Loucy (cell line): ENCODE data around the gene ACSS3.

Experiments used
- H2AFZ ChIP-seq: fragments of 200-600 bp; sonication (generic); 2 replicates; pipeline ENCODE4 v1.6.0; 2016; ENCODE audit warnings: antibody characterized with exemption, mild to moderate bottlenecking, low read length, moderate library complexity
- H3F3A ChIP-seq: fragments of 200-600 bp; 2 replicates; pipeline ENCODE4 v1.6.0; 2016; ENCODE audit warnings: antibody characterized with exemption, low read depth, mild to moderate bottlenecking
- H3K27me3 ChIP-seq: fragments of 200-600 bp; sonication (generic); 2 replicates; pipeline ENCODE4 v1.6.1; 2014; ENCODE audit warnings: low read length, mild to moderate bottlenecking; ENCODE audit not compliant: insufficient read depth, poor library complexity, severe bottlenecking
- H3K36me3 ChIP-seq: fragments of 200-600 bp; sonication (generic); 2 replicates; pipeline ENCODE4 v1.6.1; 2016; ENCODE audit warnings: low read length; ENCODE audit not compliant: insufficient read depth
- H3K4me1 ChIP-seq: fragments of 200-600 bp; sonication (generic); 2 replicates; pipeline ENCODE4 v1.5.1; 2014; ENCODE audit warnings: low read length, mild to moderate bottlenecking; ENCODE audit not compliant: insufficient read depth, poor library complexity, severe bottlenecking
- H3K4me2 ChIP-seq: fragments of 200-600 bp; sonication (generic); 2 replicates; pipeline ENCODE4 v1.6.0; 2014; ENCODE audit warnings: antibody characterized with exemption, low read length, low read depth, mild to moderate bottlenecking; ENCODE audit not compliant: poor library complexity, severe bottlenecking
- H3K4me3 ChIP-seq: fragments of 200-600 bp; sonication (generic); 2 replicates; pipeline ENCODE4 v1.5.1; 2014; ENCODE audit warnings: low read length, mild to moderate bottlenecking, mixed read lengths; ENCODE audit not compliant: poor library complexity, severe bottlenecking
- H3K79me2 ChIP-seq: fragments of 200-600 bp; sonication (generic); 2 replicates; pipeline ENCODE4 v1.6.1; 2014; ENCODE audit warnings: low read length; ENCODE audit not compliant: insufficient read depth
- H3K9ac ChIP-seq: fragments of 200-600 bp; sonication (generic); 2 replicates; pipeline ENCODE4 v1.6.0; 2014; ENCODE audit warnings: mild to moderate bottlenecking, low read depth, low read length, moderate library complexity; ENCODE audit not compliant: poor library complexity, severe bottlenecking
- H3K9me2 ChIP-seq: fragments of 200-600 bp; sonication (generic); replicated peaks from 2 replicates; pipeline ENCODE4 v1.6.1; 2016; ENCODE audit warnings: low read depth, low read length, mixed read lengths
- H3K9me3 ChIP-seq: fragments of 200-600 bp; sonication (generic); 2 replicates; pipeline ENCODE4 v1.6.1; 2014; ENCODE audit warnings: mild to moderate bottlenecking, antibody characterized with exemption, low read length, low read depth; ENCODE audit not compliant: insufficient read depth
- H4K20me1 ChIP-seq: fragments of 200-600 bp; sonication (generic); 2 replicates; pipeline ENCODE4 v1.6.0; 2014; ENCODE audit warnings: antibody characterized with exemption, low read length, mild to moderate bottlenecking; ENCODE audit not compliant: insufficient read depth, poor library complexity, severe bottlenecking
- EZH2phosphoT487 ChIP-seq: fragments of 200-600 bp; IDR thresholded peaks from 2 replicates; pipeline ENCODE4 v1.6.1; 2018; ENCODE audit warnings: antibody characterized with exemption, mild to moderate bottlenecking, moderate library complexity, borderline replicate concordance
- TF ChIP-seq, protein P1 (sequence below): fragments of 200-600 bp; sonication (generic); conservative IDR thresholded peaks from 2 replicates; pipeline ENCODE4 v1.5.1; 2014; ENCODE audit warnings: mild to moderate bottlenecking, antibody characterized with exemption, low read length

ACSS3 gene

DNA sequence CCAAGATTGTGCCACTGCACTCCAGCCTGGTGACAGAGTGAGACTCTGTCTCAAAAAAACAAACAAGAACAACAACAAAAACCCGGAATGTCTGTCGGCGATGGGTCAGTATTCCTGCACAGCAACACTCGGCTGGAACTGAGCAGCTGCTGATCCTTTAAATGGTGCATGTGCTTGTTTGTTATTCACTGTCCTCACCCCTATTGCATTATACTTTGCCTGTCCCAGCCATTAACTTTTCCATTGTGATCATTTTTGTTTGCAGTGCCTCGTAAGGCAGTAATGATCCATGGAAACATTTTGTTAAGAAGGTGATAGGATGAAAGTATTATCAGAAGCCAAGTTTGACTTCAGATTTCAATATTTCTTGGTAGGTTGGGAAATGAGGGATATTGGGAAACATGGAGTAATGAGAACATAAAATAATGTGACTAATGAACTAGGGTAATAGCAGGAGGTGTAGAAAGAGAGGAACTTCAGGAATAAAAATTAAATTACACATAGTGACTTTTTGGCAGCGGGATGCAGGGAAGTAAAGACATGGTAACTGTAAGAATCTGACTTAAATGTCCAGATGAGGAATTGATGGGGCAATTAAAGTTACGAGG lies 6.1 kb downstream of the ACSS3 start:
- H3F3A ChIP-seq, result no peaks in the 10 kb centered on the region
- no peak overlapping the region for H3K4me2 ChIP-seq

DNA sequence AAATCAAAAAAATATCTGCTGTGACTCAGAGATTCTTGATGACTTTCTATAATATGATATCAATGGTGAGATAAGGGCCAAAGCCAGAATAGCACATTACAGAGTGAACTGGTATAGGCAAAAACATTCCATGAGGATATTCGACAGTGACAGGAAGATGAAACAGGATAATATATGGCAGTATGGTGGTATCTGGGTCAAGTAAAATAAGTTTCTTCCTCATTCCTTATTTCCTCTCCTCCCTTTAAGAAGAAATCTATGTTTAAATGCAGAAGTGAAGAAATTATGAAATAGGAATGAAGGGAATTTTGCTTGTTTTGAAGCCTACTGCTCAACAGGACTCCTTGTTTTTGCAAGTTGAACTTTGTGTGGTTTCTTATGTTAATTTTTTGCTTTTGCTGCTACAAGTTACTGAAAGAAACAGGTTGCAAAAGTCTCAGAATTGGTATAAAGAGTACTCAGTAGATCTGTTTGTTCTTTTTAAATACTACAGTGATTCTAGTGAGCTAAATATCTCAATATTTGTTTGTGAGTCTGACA lies 7.0 kb downstream of the ACSS3 start:
- H3K9me3 ChIP-seq, result no peaks in the 10 kb centered on the region
- no peaks in the 10 kb centered on the region for H3F3A ChIP-seq
- no peaks in the 10 kb centered on the region for H3K27me3 ChIP-seq
- no peaks in the 10 kb centered on the region for H3K36me3 ChIP-seq
- no peaks in the 10 kb centered on the region for H3K79me2 ChIP-seq
- no peak overlapping the region for H3K4me2 ChIP-seq
- no peak overlapping the region for H2AFZ ChIP-seq
- no peaks in the 10 kb centered on the region for H3K9me2 ChIP-seq
- TF ChIP-seq EZH2phosphoT487, result no peak
- TF ChIP-seq, protein P1, sequence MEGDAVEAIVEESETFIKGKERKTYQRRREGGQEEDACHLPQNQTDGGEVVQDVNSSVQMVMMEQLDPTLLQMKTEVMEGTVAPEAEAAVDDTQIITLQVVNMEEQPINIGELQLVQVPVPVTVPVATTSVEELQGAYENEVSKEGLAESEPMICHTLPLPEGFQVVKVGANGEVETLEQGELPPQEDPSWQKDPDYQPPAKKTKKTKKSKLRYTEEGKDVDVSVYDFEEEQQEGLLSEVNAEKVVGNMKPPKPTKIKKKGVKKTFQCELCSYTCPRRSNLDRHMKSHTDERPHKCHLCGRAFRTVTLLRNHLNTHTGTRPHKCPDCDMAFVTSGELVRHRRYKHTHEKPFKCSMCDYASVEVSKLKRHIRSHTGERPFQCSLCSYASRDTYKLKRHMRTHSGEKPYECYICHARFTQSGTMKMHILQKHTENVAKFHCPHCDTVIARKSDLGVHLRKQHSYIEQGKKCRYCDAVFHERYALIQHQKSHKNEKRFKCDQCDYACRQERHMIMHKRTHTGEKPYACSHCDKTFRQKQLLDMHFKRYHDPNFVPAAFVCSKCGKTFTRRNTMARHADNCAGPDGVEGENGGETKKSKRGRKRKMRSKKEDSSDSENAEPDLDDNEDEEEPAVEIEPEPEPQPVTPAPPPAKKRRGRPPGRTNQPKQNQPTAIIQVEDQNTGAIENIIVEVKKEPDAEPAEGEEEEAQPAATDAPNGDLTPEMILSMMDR, result no peak
- H3K4me1 ChIP-seq, result no peaks in the 10 kb centered on the region
- H4K20me1 ChIP-seq, result no peaks in the 10 kb centered on the region
- no peak overlapping the region for H3K4me3 ChIP-seq
- no peak overlapping the region for H3K9ac ChIP-seq

More for the DNA sequence above, 6.1 kb downstream of the ACSS3 start:
- Histone ChIP-seq H4K20me1 (no peaks in the 10 kb centered on the region), H3K9ac (no peak overlapping the region), H3K9me3 (no peaks in the 10 kb centered on the region), H3K36me3 (no peaks in the 10 kb centered on the region), H2AFZ (no peak overlapping the region), H3K79me2 (no peaks in the 10 kb centered on the region), H3K27me3 (no peaks in the 10 kb centered on the region), H3K4me1 (no peaks in the 10 kb centered on the region), H3K4me3 (no peak overlapping the region), H3K9me2 (no peaks in the 10 kb centered on the region)
- TF ChIP-seq, protein P1, result no peak

DNA sequence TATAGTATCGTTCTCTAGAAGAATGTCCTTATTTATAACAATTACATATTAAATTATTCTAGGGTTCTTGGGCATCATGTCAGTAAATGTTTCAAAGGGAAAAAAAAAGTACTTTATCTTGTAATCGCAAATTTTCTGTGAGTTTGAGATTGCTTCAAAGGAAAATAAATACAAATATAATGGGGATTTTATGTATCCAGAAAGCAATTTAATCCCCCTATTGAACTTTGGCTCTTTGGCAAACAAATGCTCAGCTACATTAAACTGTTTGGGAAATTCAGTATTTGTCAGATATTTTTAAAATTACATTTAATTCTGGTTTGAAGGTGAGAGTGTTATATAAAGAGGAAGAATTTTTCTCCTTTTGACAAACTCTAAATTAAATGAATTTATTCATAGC lies 8.0 kb downstream of the ACSS3 start:
- no peaks in the 10 kb centered on the region for H4K20me1 ChIP-seq
- no peak overlapping the region for H3K9ac ChIP-seq
- no peak overlapping the region for H2AFZ ChIP-seq
- no peaks in the 10 kb centered on the region for H3K36me3 ChIP-seq
- H3K79me2 ChIP-seq, result no peaks in the 10 kb centered on the region
- no peak for TF ChIP-seq EZH2phosphoT487
- TF ChIP-seq, protein P1, result no peak
- H3F3A ChIP-seq, result no peaks in the 10 kb centered on the region
- no peak overlapping the region for H3K4me3 ChIP-seq
- H3K27me3 ChIP-seq, result no peaks in the 10 kb centered on the region
- H3K4me2 ChIP-seq, result no peak overlapping the region
- H3K4me1 ChIP-seq, result no peaks in the 10 kb centered on the region
- no peaks in the 10 kb centered on the region for H3K9me2 ChIP-seq
- no peaks in the 10 kb centered on the region for H3K9me3 ChIP-seq
